Measurements from ENCODE around the gene ARL11. TPM values are rescaled to one million over a fixed set of nuclear protein-coding genes. Genes with fewer than 3 reads are reported as not detected.

ARL11 gene
- total and polyA plus RNA-seq, 2 of the 4 experiments (the other 2 are of a cell fraction): not detected

DNA sequence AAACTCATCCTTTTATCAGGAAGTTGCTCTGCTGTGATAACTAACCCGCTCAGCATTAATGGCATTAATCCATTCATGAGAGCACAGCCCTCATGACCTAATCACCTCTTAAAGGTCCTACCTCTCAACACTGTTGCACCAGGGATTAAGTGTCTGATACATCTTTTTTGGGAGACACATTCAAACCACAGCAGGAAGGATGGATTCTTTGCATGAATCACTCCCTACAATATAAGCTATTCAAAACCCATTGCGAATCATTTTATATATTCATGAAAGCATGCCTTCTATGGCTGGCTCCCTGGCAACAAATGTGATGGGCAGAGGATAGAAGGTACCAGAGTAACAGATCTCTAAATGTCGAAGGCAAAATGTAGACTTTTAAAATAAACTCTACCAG, 27.6 kb downstream of the ARL11 start:
- Histone ChIP-seq H4K91ac (ENCODE audit: insufficient read depth, low read depth, low read length) (no peak overlapping the region), H3K4ac (ENCODE audit: low read depth, low read length) (no peak overlapping the region), H4K20me1 (ENCODE audit: insufficient read depth, low read length) (no peaks in the 10 kb centered on the region), H3K27ac (ENCODE audit: insufficient read depth, low read length) (no peak overlapping the region; the same call in 1 of the 2 replicates), H3K27me3 (ENCODE audit: control insufficient read depth, insufficient read depth, low read length) (no peaks in the 10 kb centered on the region), H3K9me3 (ENCODE audit: control insufficient read depth, insufficient read depth, low read length) (no peaks in the 10 kb centered on the region), H2BK5ac (ENCODE audit: low read depth, low read length, poor library complexity, severe bottlenecking) (no peak overlapping the region), H2BK120ac (ENCODE audit: low read depth, low read length) (no peak overlapping the region), H3K14ac (replicated peaks; ENCODE audit: low read depth, low read length) (no peak overlapping the region), H3K4me2 (ENCODE audit: low read depth, low read length) (no peak overlapping the region), H3K4me1 (ENCODE audit: control insufficient read depth, insufficient read depth, low read length) (peaks cover under 1% of the 10 kb centered on the region), H2AK5ac (ENCODE audit: low read depth, low read length) (no peak overlapping the region), H2BK15ac (ENCODE audit: low read depth, low read length) (no peak overlapping the region), H3K4me3 (ENCODE audit: insufficient read depth, low read depth, low read length) (no peak overlapping the region), H3K9me1 (ENCODE audit: insufficient read depth, low read length) (peaks cover 4% of the 10 kb centered on the region; the same call in 1 of the 2 replicates), H2AFZ (replicated peaks; ENCODE audit: low read length, poor library complexity) (no peak overlapping the region), H3K9ac (ENCODE audit: low read depth, low read length) (no peak overlapping the region), H4K5ac (ENCODE audit: low read depth, low read length) (no peak overlapping the region), H3K23ac (ENCODE audit: low read depth, low read length) (0 out of 2 replicates have a peak overlapping the region, but pooled peaks have one; percentile 0), H3K18ac (ENCODE audit: low read depth, low read length) (no peak overlapping the region), H3K79me1 (ENCODE audit: low read depth in 1 of 2, low read length in 2 of 2) (no peaks in the 10 kb centered on the region), H3K36me3 (ENCODE audit: control insufficient read depth, insufficient read depth, low read length) (peaks cover 10% of the 10 kb centered on the region; the same call in 1 of the 2 replicates), H2AK9ac (replicated peaks; ENCODE audit: low read depth, low read length, poor library complexity) (no peak overlapping the region), H4K8ac (ENCODE audit: low read depth in 2 of 2, low read length in 2 of 2) (no peak overlapping the region), H3K56ac (ENCODE audit: extremely low read depth, insufficient read depth, low read length) (no peak overlapping the region), H2BK20ac (ENCODE audit: low read depth, low read length) (no peak overlapping the region)
- intact Hi-C loops (cut with micrococcal nuclease): no loop called here
- in situ Hi-C loops (cut with MboI; ENCODE audit: low sequenced_read_pairs): loop anchor here (25.0 kb wide), 2 partner anchors 1256 to 1406 kb away; partner anchors contain the start of gene RNASEH2B
- ATAC-seq (ENCODE audit: low read depth): peak; percentile 74
- POLR2A ChIA-PET (ENCODE audit: unreplicated experiment): no interaction called here
- TF ChIP-seq MAZ (IDR thresholded peaks at IDR 0.05; ENCODE audit: borderline replicate concordance, low read depth, low read length) (no peak), POLR2A (IDR thresholded peaks at IDR 0.05; ENCODE audit: low read depth, low read length) (no peak), CHD1 (IDR thresholded peaks at IDR 0.05; ENCODE audit: low read depth, low read length) (no peak), RCOR1 (IDR thresholded peaks at IDR 0.05; ENCODE audit: insufficient replicate concordance, low read length) (no peak), CEBPB (IDR thresholded peaks at IDR 0.05; ENCODE audit: low read depth, low read length) (no peak), FOS (IDR thresholded peaks at IDR 0.05; ENCODE audit: low read depth, low read length) (no peak), RAD21 (IDR thresholded peaks at IDR 0.05; ENCODE audit: low read length) (no peak), RFX5 (IDR thresholded peaks at IDR 0.05; ENCODE audit: low read depth, low read length) (no peak), SMC3 (IDR thresholded peaks at IDR 0.05; ENCODE audit: low read depth, low read length) (no peak), BHLHE40 (IDR thresholded peaks at IDR 0.05; ENCODE audit: low read depth, low read length) (no peak), NFE2L2 (IDR thresholded peaks at IDR 0.05; ENCODE audit: low read depth, low read length) (no peak), MAFK (IDR thresholded peaks at IDR 0.05; ENCODE audit: low read depth, low read length) (no peak), MXI1 (IDR thresholded peaks at IDR 0.05; ENCODE audit: borderline replicate concordance, low read depth, low read length) (no peak)
- TF ChIP-seq, protein P1, sequence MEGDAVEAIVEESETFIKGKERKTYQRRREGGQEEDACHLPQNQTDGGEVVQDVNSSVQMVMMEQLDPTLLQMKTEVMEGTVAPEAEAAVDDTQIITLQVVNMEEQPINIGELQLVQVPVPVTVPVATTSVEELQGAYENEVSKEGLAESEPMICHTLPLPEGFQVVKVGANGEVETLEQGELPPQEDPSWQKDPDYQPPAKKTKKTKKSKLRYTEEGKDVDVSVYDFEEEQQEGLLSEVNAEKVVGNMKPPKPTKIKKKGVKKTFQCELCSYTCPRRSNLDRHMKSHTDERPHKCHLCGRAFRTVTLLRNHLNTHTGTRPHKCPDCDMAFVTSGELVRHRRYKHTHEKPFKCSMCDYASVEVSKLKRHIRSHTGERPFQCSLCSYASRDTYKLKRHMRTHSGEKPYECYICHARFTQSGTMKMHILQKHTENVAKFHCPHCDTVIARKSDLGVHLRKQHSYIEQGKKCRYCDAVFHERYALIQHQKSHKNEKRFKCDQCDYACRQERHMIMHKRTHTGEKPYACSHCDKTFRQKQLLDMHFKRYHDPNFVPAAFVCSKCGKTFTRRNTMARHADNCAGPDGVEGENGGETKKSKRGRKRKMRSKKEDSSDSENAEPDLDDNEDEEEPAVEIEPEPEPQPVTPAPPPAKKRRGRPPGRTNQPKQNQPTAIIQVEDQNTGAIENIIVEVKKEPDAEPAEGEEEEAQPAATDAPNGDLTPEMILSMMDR (conservative IDR thresholded peaks at IDR 0.05; ENCODE audit: low read depth, low read length): no peak
- TF ChIP-seq, protein P2, sequence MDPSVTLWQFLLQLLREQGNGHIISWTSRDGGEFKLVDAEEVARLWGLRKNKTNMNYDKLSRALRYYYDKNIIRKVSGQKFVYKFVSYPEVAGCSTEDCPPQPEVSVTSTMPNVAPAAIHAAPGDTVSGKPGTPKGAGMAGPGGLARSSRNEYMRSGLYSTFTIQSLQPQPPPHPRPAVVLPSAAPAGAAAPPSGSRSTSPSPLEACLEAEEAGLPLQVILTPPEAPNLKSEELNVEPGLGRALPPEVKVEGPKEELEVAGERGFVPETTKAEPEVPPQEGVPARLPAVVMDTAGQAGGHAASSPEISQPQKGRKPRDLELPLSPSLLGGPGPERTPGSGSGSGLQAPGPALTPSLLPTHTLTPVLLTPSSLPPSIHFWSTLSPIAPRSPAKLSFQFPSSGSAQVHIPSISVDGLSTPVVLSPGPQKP (IDR thresholded peaks at IDR 0.05; ENCODE audit: borderline replicate concordance, low read depth, low read length): no peak
- no TSS peak for BruUV-seq (replicated peaks)
- DNase-seq: peak; percentile 56
- no CpG with 5 or more reads among the region's 3 CpGs for WGBS, 2 experiments (ENCODE audit: extremely low coverage in 2 of 2, insufficient read length in 1 of 2)
- dilution Hi-C loops (cut with HindIII; ENCODE audit: low sequenced_read_pairs, unreplicated experiment): no loop called here
- CTCF ChIA-PET: no interaction called here
